ENCODE measurements around the gene ZNF536. TPM values are rescaled to one million over a fixed set of nuclear protein-coding genes. Genes with fewer than 3 reads are reported as not detected.

Gene ZNF536
- total and polyA plus RNA-seq, 4 donors: 0.50 to 1.2 (median 0.62) TPM; not detected in 1

- ATAC-seq (ENCODE audit: low FRiP score) (no peak), DNase-seq (no peak)
- Histone ChIP-seq H3K4me1 (ENCODE audit: control insufficient read depth in 1 of 2, insufficient read depth in 2 of 2, low read length in 2 of 2) (peaks cover 0 to 4% of the 10 kb centered on the region in 2 donors), H3K36me3 (ENCODE audit: control insufficient read depth in 1 of 2, insufficient read depth in 2 of 2, low read length in 1 of 2) (no peaks in the 10 kb centered on the region), H3K9me3 (ENCODE audit: control insufficient read depth, low read length) (no peaks in the 10 kb centered on the region), H3K27ac (ENCODE audit: low read depth in 1 of 2, low read length in 2 of 2) (no peak overlapping the region), H3K27me3 (ENCODE audit: control insufficient read depth in 1 of 2, insufficient read depth in 2 of 2, low read length in 1 of 2) (no peaks in the 10 kb centered on the region), H3K4me3 (ENCODE audit: low read length in 2 of 2) (no peak overlapping the region)
- WGBS, 2 donors: 37 to 45% methylated on average over 9 of the region's 9 CpGs
- intact Hi-C loops (cut with DNase I): no loop called here
Observed at GRCh38 chr19:30596813-30597399, 224.7 kb downstream of the ZNF536 start.

GRCh38 chr19:30598688-30599087 lies 226.5 kb downstream of the ZNF536 start:
- intact Hi-C loops (cut with DNase I): no loop called here
- no peak for DNase-seq
- Histone ChIP-seq H3K36me3 (ENCODE audit: control insufficient read depth in 1 of 2, insufficient read depth in 2 of 2, low read length in 1 of 2) (no peaks in the 10 kb centered on the region), H3K4me3 (ENCODE audit: low read length in 2 of 2) (no peak overlapping the region), H3K4me1 (ENCODE audit: control insufficient read depth in 1 of 2, insufficient read depth in 2 of 2, low read length in 2 of 2) (peaks cover 0 to 4% of the 10 kb centered on the region in 2 donors), H3K27ac (ENCODE audit: low read depth in 1 of 2, low read length in 2 of 2) (no peak overlapping the region), H3K9me3 (ENCODE audit: control insufficient read depth, low read length) (no peaks in the 10 kb centered on the region), H3K27me3 (ENCODE audit: control insufficient read depth in 1 of 2, insufficient read depth in 2 of 2, low read length in 1 of 2) (no peaks in the 10 kb centered on the region)
- ATAC-seq (ENCODE audit: low FRiP score): no peak

- Histone ChIP-seq H3K27me3 (ENCODE audit: control insufficient read depth in 1 of 2, insufficient read depth in 2 of 2, low read length in 1 of 2) (no peaks in the 10 kb centered on the region), H3K9me3 (ENCODE audit: control insufficient read depth, low read length) (no peaks in the 10 kb centered on the region), H3K4me1 (ENCODE audit: control insufficient read depth in 1 of 2, insufficient read depth in 2 of 2, low read length in 2 of 2) (no peaks in the 10 kb centered on the region), H3K36me3 (ENCODE audit: control insufficient read depth in 1 of 2, insufficient read depth in 2 of 2, low read length in 1 of 2) (no peaks in the 10 kb centered on the region), H3K27ac (ENCODE audit: low read depth in 1 of 2, low read length in 2 of 2) (no peak overlapping the region), H3K4me3 (ENCODE audit: low read length in 2 of 2) (no peak overlapping the region)
- DNase-seq (no peak), ATAC-seq (ENCODE audit: low FRiP score) (no peak)
- WGBS, 2 donors: 64 to 73% methylated on average over 10 of the region's 10 CpGs
- intact Hi-C loops (cut with DNase I): no loop called here
Observed at GRCh38 chr19:30602661-30603350, 230.6 kb downstream of the ZNF536 start.

- 72 to 73% methylated on average over 6 of the region's 6 CpGs for WGBS, 2 donors
- intact Hi-C loops (cut with DNase I): no loop called here
- DNase-seq (no peak), ATAC-seq (ENCODE audit: low FRiP score) (no peak)
- Histone ChIP-seq H3K4me1 (ENCODE audit: control insufficient read depth in 1 of 2, insufficient read depth in 2 of 2, low read length in 2 of 2) (no peaks in the 10 kb centered on the region), H3K27me3 (ENCODE audit: control insufficient read depth in 1 of 2, insufficient read depth in 2 of 2, low read length in 1 of 2) (no peaks in the 10 kb centered on the region), H3K4me3 (ENCODE audit: low read length in 2 of 2) (no peak overlapping the region), H3K27ac (ENCODE audit: low read depth in 1 of 2, low read length in 2 of 2) (no peak overlapping the region), H3K36me3 (ENCODE audit: control insufficient read depth in 1 of 2, insufficient read depth in 2 of 2, low read length in 1 of 2) (no peaks in the 10 kb centered on the region), H3K9me3 (ENCODE audit: control insufficient read depth, low read length) (no peaks in the 10 kb centered on the region)
Observed at GRCh38 chr19:30604657-30605056, 232.5 kb downstream of the ZNF536 start.

- Histone ChIP-seq H3K4me3 (ENCODE audit: low read length in 2 of 2) (no peak overlapping the region), H3K36me3 (ENCODE audit: control insufficient read depth in 1 of 2, insufficient read depth in 2 of 2, low read length in 1 of 2) (no peaks in the 10 kb centered on the region), H3K27ac (ENCODE audit: low read depth in 1 of 2, low read length in 2 of 2) (no peak overlapping the region), H3K27me3 (ENCODE audit: control insufficient read depth in 1 of 2, insufficient read depth in 2 of 2, low read length in 1 of 2) (no peaks in the 10 kb centered on the region), H3K9me3 (ENCODE audit: control insufficient read depth, low read length) (no peaks in the 10 kb centered on the region), H3K4me1 (ENCODE audit: control insufficient read depth in 1 of 2, insufficient read depth in 2 of 2, low read length in 2 of 2) (no peaks in the 10 kb centered on the region)
- WGBS, 2 donors: 83 to 88% methylated on average over 3 of the region's 3 CpGs
- intact Hi-C loops (cut with DNase I): no loop called here
- no peak for DNase-seq
- ATAC-seq (ENCODE audit: low FRiP score): no peak
Observed at GRCh38 chr19:30605333-30605732, 233.1 kb downstream of the ZNF536 start.

GRCh38 chr19:30606114-30607050 lies 234.2 kb downstream of the ZNF536 start:
- Histone ChIP-seq H3K36me3 (ENCODE audit: control insufficient read depth in 1 of 2, insufficient read depth in 2 of 2, low read length in 1 of 2) (no peaks in the 10 kb centered on the region), H3K27me3 (ENCODE audit: control insufficient read depth in 1 of 2, insufficient read depth in 2 of 2, low read length in 1 of 2) (no peaks in the 10 kb centered on the region), H3K4me1 (ENCODE audit: control insufficient read depth in 1 of 2, insufficient read depth in 2 of 2, low read length in 2 of 2) (no peaks in the 10 kb centered on the region), H3K4me3 (ENCODE audit: low read length in 2 of 2) (no peak overlapping the region), H3K27ac (ENCODE audit: low read depth in 1 of 2, low read length in 2 of 2) (no peak overlapping the region), H3K9me3 (ENCODE audit: control insufficient read depth, low read length) (no peaks in the 10 kb centered on the region)
- no peak for DNase-seq
- ATAC-seq (ENCODE audit: low FRiP score): no peak
- 62 to 64% methylated on average over 8 of the region's 8 CpGs for WGBS, 2 donors
- intact Hi-C loops (cut with DNase I): no loop called here

All from aorta (tissue), 5 donors.